ENCODE data around the gene FMNL3.

GRCh38 chr12:49635656-49636055, 71.5 kb downstream of the FMNL3 start:
- TF ChIP-seq ZNF326 (CRISPR knock-in tag; IDR thresholded peaks at IDR 0.05; ENCODE audit: borderline replicate concordance) (no peak), CTCF (CRISPR knock-in tag; IDR thresholded peaks at IDR 0.05) (no peak), TARDBP (CRISPR knock-in tag; IDR thresholded peaks at IDR 0.05) (no peak), TBP (CRISPR knock-in tag; IDR thresholded peaks at IDR 0.05) (no peak), NR1H2 (CRISPR knock-in tag; IDR thresholded peaks at IDR 0.05; ENCODE audit: borderline replicate concordance, low read depth) (no peak), MBD4 (IDR thresholded peaks at IDR 0.05; ENCODE audit: borderline replicate concordance, low read length) (no peak), ELF4 (CRISPR knock-in tag; IDR thresholded peaks at IDR 0.05; ENCODE audit: borderline replicate concordance) (no peak), ZNF512 (CRISPR knock-in tag; IDR thresholded peaks at IDR 0.05) (no peak), NFE2L1 (CRISPR knock-in tag; IDR thresholded peaks at IDR 0.05; ENCODE audit: borderline replicate concordance) (no peak)
